H1 (cell line): ENCODE measurements around the gene DPF3. TPM values are rescaled to one million over a fixed set of nuclear protein-coding genes. Genes with fewer than 3 reads are reported as not detected.

Experiments used
- HDAC2 ChIP-seq, 2 experiments: fragments of 300-600 bp in 1 of 2; sonication (generic) in 1 of 2; IDR thresholded peaks; 2 replicates each; pipeline ENCODE4 v1.6.1; 2011 to 2012; ENCODE audit warnings: low read depth in 2 of 2, low read length in 2 of 2, mild to moderate bottlenecking in 2 of 2, moderate library complexity in 2 of 2, borderline replicate concordance in 1 of 2, inconsistent platforms in 1 of 2
- KDM5A ChIP-seq: fragments of 200-600 bp; IDR thresholded peaks from 2 replicates; pipeline ENCODE4 v1.7.1; 2012; ENCODE audit warnings: mild to moderate bottlenecking, low read length, inconsistent platforms, mixed read lengths
- polyA plus RNA-seq, 7 experiments: library from polyadenylated mRNA; depleted of rRNA in 3 of 7; stranded (reverse) in 5 of 7; unstranded in 2 of 7; fragments of >200 nt in 5 of 7; fragments of 200-250 nt in 2 of 7; gene quantifications; 1 replicate in 5 of 7; 2 replicates in 1 of 7; 4 replicates in 1 of 7; pipeline versions ENCODE4 v1.2.1 to v1.2.3, GENCODE V29; 2011 to 2013; ENCODE audit warnings: missing spikeins in 2 of 7, mixed read lengths in 2 of 7
- total RNA-seq: library from RNA; stranded (reverse); fragmentation: NEBNext Ultra II Directional; extraction: Animal tissue kit (Norgen Biotek cat#: 25700); gene quantifications from 2 replicates; pipeline ENCODE4 v1.2.1, GENCODE V29; 2021

DPF3 gene
- total and polyA plus RNA-seq, 2 of the 8 experiments (the other 6 are each of a cell fraction or from before 2014, with no cell fraction given), result 0.19 TPM; not detected in 1

- no peak for TF ChIP-seq HDAC2 (IDR thresholded peaks at IDR 0.05; ENCODE audit: borderline replicate concordance in 1 of 2, low read depth in 2 of 2, low read length in 2 of 2)
- no peak for TF ChIP-seq KDM5A
- TF ChIP-seq, all 59 proteins: peak for 0
Observed at GRCh38 chr14:72790887-72791566, 102.9 kb downstream of the DPF3 start (continued).
